ENCODE results near the gene HS3ST2.
A peak's percentile ranks its signal among the peaks of the same experiment; 100 is the strongest.

HS3ST2 gene

GRCh38 chr16:22784690-22785214 lies 29.2 kb upstream of the HS3ST2 start:
- no CpG with 5 or more reads among the region's 6 CpGs for WGBS, 2 donors (ENCODE audit: extremely low coverage in 2 of 2, insufficient read length in 2 of 2, insufficient replicate concordance in 1 of 2)
- no peaks in the 10 kb centered on the region for H3K79me1 ChIP-seq (ENCODE audit: low read depth, low read length)
- H3K27me3 ChIP-seq (ENCODE audit: control insufficient read depth in 3 of 3, insufficient read depth in 3 of 3, low read depth in 1 of 3, low read length in 3 of 3): no peaks in the 10 kb centered on the region
- H2BK5ac ChIP-seq (ENCODE audit: low read length): no peak overlapping the region
- no peak overlapping the region for H2AFZ ChIP-seq (ENCODE audit: low read length)
- H3K4ac ChIP-seq (ENCODE audit: low read length): no peak overlapping the region
- no peak overlapping the region for H2BK120ac ChIP-seq (ENCODE audit: low read depth, low read length)
- H3K27ac ChIP-seq (replicated peaks; ENCODE audit: low read length): no peak overlapping the region
- H3K4me3 ChIP-seq (ENCODE audit: low read length in 2 of 2): no peak overlapping the region
- H3K4me1 ChIP-seq (ENCODE audit: control insufficient read depth in 2 of 2, insufficient read depth in 1 of 2, low read depth in 1 of 2, low read length in 2 of 2): peaks cover 0 to 3% of the 10 kb centered on the region in 2 donors
- H3K9me3 ChIP-seq (replicated peaks in 1 of 2; ENCODE audit: control insufficient read depth in 2 of 2, insufficient read depth in 1 of 2, low read depth in 1 of 2, low read length in 2 of 2): no peaks in the 10 kb centered on the region
- H2AK5ac ChIP-seq (ENCODE audit: low read depth, low read length): no peak overlapping the region
- H2BK12ac ChIP-seq (ENCODE audit: low read length): no peak overlapping the region
- no peak overlapping the region for H3K14ac ChIP-seq (ENCODE audit: low read length)
- no peak overlapping the region for H4K8ac ChIP-seq (ENCODE audit: low read depth, low read length)
- no peak for DNase-seq (ENCODE audit: low spot score)
- no peak overlapping the region for H2BK15ac ChIP-seq (ENCODE audit: low read length)
- no peaks in the 10 kb centered on the region for H3K36me3 ChIP-seq (replicated peaks in 1 of 2; ENCODE audit: control insufficient read depth in 2 of 2, insufficient read depth in 2 of 2, low read length in 2 of 2)
- no peak overlapping the region for H3K18ac ChIP-seq (ENCODE audit: low read length)
- no peak overlapping the region for H3K4me2 ChIP-seq (ENCODE audit: insufficient read depth, low read length, poor library complexity, severe bottlenecking)
- H4K91ac ChIP-seq (ENCODE audit: low read depth, low read length, poor library complexity): no peak overlapping the region
- no peak overlapping the region for H3K9ac ChIP-seq (ENCODE audit: low read depth, low read length, poor library complexity)
- no peak overlapping the region for H3K23ac ChIP-seq (ENCODE audit: low read depth, low read length, poor library complexity)

GRCh38 chr16:22785552-22785951 lies 28.4 kb upstream of the HS3ST2 start:
- H4K91ac ChIP-seq (ENCODE audit: low read depth, low read length, poor library complexity): no peak overlapping the region
- H3K36me3 ChIP-seq (replicated peaks in 1 of 2; ENCODE audit: control insufficient read depth in 2 of 2, insufficient read depth in 2 of 2, low read length in 2 of 2): no peaks in the 10 kb centered on the region
- H3K18ac ChIP-seq (ENCODE audit: low read length): no peak overlapping the region
- no peak overlapping the region for H2BK5ac ChIP-seq (ENCODE audit: low read length)
- H3K27me3 ChIP-seq (ENCODE audit: control insufficient read depth in 3 of 3, insufficient read depth in 3 of 3, low read depth in 1 of 3, low read length in 3 of 3): no peaks in the 10 kb centered on the region
- no peaks in the 10 kb centered on the region for H3K9me3 ChIP-seq (replicated peaks in 1 of 2; ENCODE audit: control insufficient read depth in 2 of 2, insufficient read depth in 1 of 2, low read depth in 1 of 2, low read length in 2 of 2)
- H2AFZ ChIP-seq (ENCODE audit: low read length): no peak overlapping the region
- H3K14ac ChIP-seq (ENCODE audit: low read length): no peak overlapping the region
- H3K79me1 ChIP-seq (ENCODE audit: low read depth, low read length): no peaks in the 10 kb centered on the region
- no peak overlapping the region for H2AK5ac ChIP-seq (ENCODE audit: low read depth, low read length)
- H3K27ac ChIP-seq (replicated peaks; ENCODE audit: low read length): no peak overlapping the region
- H2BK120ac ChIP-seq (ENCODE audit: low read depth, low read length): no peak overlapping the region
- no peak overlapping the region for H3K4ac ChIP-seq (ENCODE audit: low read length)
- no peak overlapping the region for H2BK15ac ChIP-seq (ENCODE audit: low read length)
- no peak overlapping the region for H3K23ac ChIP-seq (ENCODE audit: low read depth, low read length, poor library complexity)
- no peak overlapping the region for H3K4me3 ChIP-seq (ENCODE audit: low read length in 2 of 2)
- no CpG with 5 or more reads among the region's 5 CpGs for WGBS, 2 donors (ENCODE audit: extremely low coverage in 2 of 2, insufficient read length in 2 of 2, insufficient replicate concordance in 1 of 2)
- H3K4me1 ChIP-seq (ENCODE audit: control insufficient read depth in 2 of 2, insufficient read depth in 1 of 2, low read depth in 1 of 2, low read length in 2 of 2): peaks cover 0 to 3% of the 10 kb centered on the region in 2 donors
- H3K9ac ChIP-seq (ENCODE audit: low read depth, low read length, poor library complexity): no peak overlapping the region
- no peak overlapping the region for H4K8ac ChIP-seq (ENCODE audit: low read depth, low read length)
- no peak for DNase-seq (ENCODE audit: low spot score)
- H2BK12ac ChIP-seq (ENCODE audit: low read length): no peak overlapping the region
- H3K4me2 ChIP-seq (ENCODE audit: insufficient read depth, low read length, poor library complexity, severe bottlenecking): no peak overlapping the region

GRCh38 chr16:22786284-22786683 lies 27.7 kb upstream of the HS3ST2 start:
- Histone ChIP-seq H2BK120ac (ENCODE audit: low read depth, low read length) (no peak overlapping the region), H3K4me3 (ENCODE audit: low read length in 2 of 2) (no peak overlapping the region), H3K9me3 (replicated peaks in 1 of 2; ENCODE audit: control insufficient read depth in 2 of 2, insufficient read depth in 1 of 2, low read depth in 1 of 2, low read length in 2 of 2) (no peaks in the 10 kb centered on the region), H2BK15ac (ENCODE audit: low read length) (no peak overlapping the region), H2AK5ac (ENCODE audit: low read depth, low read length) (no peak overlapping the region), H3K36me3 (replicated peaks in 1 of 2; ENCODE audit: control insufficient read depth in 2 of 2, insufficient read depth in 2 of 2, low read length in 2 of 2) (no peaks in the 10 kb centered on the region), H3K79me1 (ENCODE audit: low read depth, low read length) (no peaks in the 10 kb centered on the region), H3K9ac (ENCODE audit: low read depth, low read length, poor library complexity) (no peak overlapping the region), H3K4me2 (ENCODE audit: insufficient read depth, low read length, poor library complexity, severe bottlenecking) (no peak overlapping the region), H3K4ac (ENCODE audit: low read length) (no peak overlapping the region), H3K18ac (ENCODE audit: low read length) (peak overlapping the region; percentile 19), H3K27ac (replicated peaks; ENCODE audit: low read length) (no peak overlapping the region), H4K91ac (ENCODE audit: low read depth, low read length, poor library complexity) (no peak overlapping the region), H4K8ac (ENCODE audit: low read depth, low read length) (no peak overlapping the region), H3K4me1 (ENCODE audit: control insufficient read depth in 2 of 2, insufficient read depth in 1 of 2, low read depth in 1 of 2, low read length in 2 of 2) (peaks cover 0 to 3% of the 10 kb centered on the region in 2 donors), H3K14ac (ENCODE audit: low read length) (no peak overlapping the region), H2BK12ac (ENCODE audit: low read length) (no peak overlapping the region), H2AFZ (ENCODE audit: low read length) (no peak overlapping the region), H3K27me3 (ENCODE audit: control insufficient read depth in 3 of 3, insufficient read depth in 3 of 3, low read depth in 1 of 3, low read length in 3 of 3) (no peaks in the 10 kb centered on the region), H2BK5ac (ENCODE audit: low read length) (no peak overlapping the region), H3K23ac (ENCODE audit: low read depth, low read length, poor library complexity) (no peak overlapping the region)
- DNase-seq (ENCODE audit: low spot score): no peak
- WGBS, 2 donors (ENCODE audit: extremely low coverage in 2 of 2, insufficient read length in 2 of 2, insufficient replicate concordance in 1 of 2): no CpG with 5 or more reads among the region's 2 CpGs

GRCh38 chr16:22786691-22787090 lies 27.3 kb upstream of the HS3ST2 start:
- Histone ChIP-seq H3K36me3 (replicated peaks in 1 of 2; ENCODE audit: control insufficient read depth in 2 of 2, insufficient read depth in 2 of 2, low read length in 2 of 2) (no peaks in the 10 kb centered on the region), H3K27me3 (ENCODE audit: control insufficient read depth in 3 of 3, insufficient read depth in 3 of 3, low read depth in 1 of 3, low read length in 3 of 3) (no peaks in the 10 kb centered on the region), H3K23ac (ENCODE audit: low read depth, low read length, poor library complexity) (no peak overlapping the region), H3K9ac (ENCODE audit: low read depth, low read length, poor library complexity) (no peak overlapping the region), H3K14ac (ENCODE audit: low read length) (no peak overlapping the region), H4K91ac (ENCODE audit: low read depth, low read length, poor library complexity) (no peak overlapping the region), H3K27ac (replicated peaks; ENCODE audit: low read length) (no peak overlapping the region), H2AK5ac (ENCODE audit: low read depth, low read length) (no peak overlapping the region), H4K8ac (ENCODE audit: low read depth, low read length) (no peak overlapping the region), H2BK12ac (ENCODE audit: low read length) (no peak overlapping the region), H2AFZ (ENCODE audit: low read length) (no peak overlapping the region), H3K4me2 (ENCODE audit: insufficient read depth, low read length, poor library complexity, severe bottlenecking) (no peak overlapping the region), H2BK15ac (ENCODE audit: low read length) (no peak overlapping the region), H3K4ac (ENCODE audit: low read length) (no peak overlapping the region), H2BK120ac (ENCODE audit: low read depth, low read length) (no peak overlapping the region), H3K9me3 (replicated peaks in 1 of 2; ENCODE audit: control insufficient read depth in 2 of 2, insufficient read depth in 1 of 2, low read depth in 1 of 2, low read length in 2 of 2) (no peaks in the 10 kb centered on the region), H3K4me1 (ENCODE audit: control insufficient read depth in 2 of 2, insufficient read depth in 1 of 2, low read depth in 1 of 2, low read length in 2 of 2) (peaks cover 0 to 3% of the 10 kb centered on the region in 2 donors), H3K4me3 (ENCODE audit: low read length in 2 of 2) (no peak overlapping the region), H3K79me1 (ENCODE audit: low read depth, low read length) (no peaks in the 10 kb centered on the region), H2BK5ac (ENCODE audit: low read length) (no peak overlapping the region), H3K18ac (ENCODE audit: low read length) (no peak overlapping the region)
- no CpG with 5 or more reads among the region's 4 CpGs for WGBS, 2 donors (ENCODE audit: extremely low coverage in 2 of 2, insufficient read length in 2 of 2, insufficient replicate concordance in 1 of 2)
- DNase-seq (ENCODE audit: low spot score): no peak

Measured in neuronal stem cell (in vitro differentiated cells).